Hindlimb muscle (tissue), 1 donor: ENCODE measurements around the gene PHC3. TPM values are rescaled to one million over a fixed set of nuclear protein-coding genes. Genes with fewer than 3 reads are reported as not detected.
"Not testable (repeated sequence)": the region's sequence is repeated elsewhere in the genome, so short reads cannot be mapped to it uniquely, and the experiment has no call there.

Source experiments
- DNase-seq: peaks from one replicate; pipeline ENCODE4 v3.0.0-alpha.2; 2013
- polyA plus RNA-seq: library from polyadenylated mRNA; unstranded; fragments of 120-200 nt; gene quantifications from one replicate; pipeline ENCODE4 v1.2.1, GENCODE V29; 2013; ENCODE audit not compliant: insufficient read length

The PHC3 gene, protein sequence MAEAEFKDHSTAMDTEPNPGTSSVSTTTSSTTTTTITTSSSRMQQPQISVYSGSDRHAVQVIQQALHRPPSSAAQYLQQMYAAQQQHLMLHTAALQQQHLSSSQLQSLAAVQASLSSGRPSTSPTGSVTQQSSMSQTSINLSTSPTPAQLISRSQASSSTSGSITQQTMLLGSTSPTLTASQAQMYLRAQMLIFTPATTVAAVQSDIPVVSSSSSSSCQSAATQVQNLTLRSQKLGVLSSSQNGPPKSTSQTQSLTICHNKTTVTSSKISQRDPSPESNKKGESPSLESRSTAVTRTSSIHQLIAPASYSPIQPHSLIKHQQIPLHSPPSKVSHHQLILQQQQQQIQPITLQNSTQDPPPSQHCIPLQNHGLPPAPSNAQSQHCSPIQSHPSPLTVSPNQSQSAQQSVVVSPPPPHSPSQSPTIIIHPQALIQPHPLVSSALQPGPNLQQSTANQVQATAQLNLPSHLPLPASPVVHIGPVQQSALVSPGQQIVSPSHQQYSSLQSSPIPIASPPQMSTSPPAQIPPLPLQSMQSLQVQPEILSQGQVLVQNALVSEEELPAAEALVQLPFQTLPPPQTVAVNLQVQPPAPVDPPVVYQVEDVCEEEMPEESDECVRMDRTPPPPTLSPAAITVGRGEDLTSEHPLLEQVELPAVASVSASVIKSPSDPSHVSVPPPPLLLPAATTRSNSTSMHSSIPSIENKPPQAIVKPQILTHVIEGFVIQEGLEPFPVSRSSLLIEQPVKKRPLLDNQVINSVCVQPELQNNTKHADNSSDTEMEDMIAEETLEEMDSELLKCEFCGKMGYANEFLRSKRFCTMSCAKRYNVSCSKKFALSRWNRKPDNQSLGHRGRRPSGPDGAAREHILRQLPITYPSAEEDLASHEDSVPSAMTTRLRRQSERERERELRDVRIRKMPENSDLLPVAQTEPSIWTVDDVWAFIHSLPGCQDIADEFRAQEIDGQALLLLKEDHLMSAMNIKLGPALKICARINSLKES
- 25.4 TPM for polyA plus RNA-seq

- peak; percentile 95 for DNase-seq
Observed at GRCh38 chr3:170180908-170181885, at the start of gene PHC3. TSS of gene PHC3 (minus strand) at chr3:170181733. CDS start at chr3:170181715, 18 bp downstream.

GRCh38 chr3:170228093-170228766 lies 46.7 kb upstream of the PHC3 start:
- DNase-seq = no peak

DNA sequence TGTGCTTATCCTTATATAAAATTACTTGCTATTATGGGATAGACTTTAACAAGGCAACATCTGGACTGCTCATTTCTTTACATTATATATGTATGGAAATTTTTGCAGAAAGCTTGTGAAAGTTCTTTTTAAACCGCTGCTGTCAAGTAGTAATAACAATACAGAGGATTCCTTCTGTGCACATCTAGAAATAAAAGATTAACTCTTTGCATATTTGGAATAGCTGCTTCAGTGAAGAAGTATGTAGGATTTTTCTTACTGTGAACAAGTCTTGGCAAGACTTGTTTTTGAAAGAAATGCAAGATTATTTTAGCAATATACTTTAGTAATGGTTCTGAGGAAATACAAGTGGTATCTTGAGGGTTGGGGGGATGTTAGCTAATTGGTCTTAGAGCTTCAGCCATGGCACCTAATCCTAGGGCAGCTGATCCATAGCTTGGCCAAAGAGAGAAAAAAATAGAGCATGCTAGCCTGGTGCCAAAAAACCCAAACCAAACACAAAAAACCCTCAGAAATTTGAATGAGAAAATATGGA lies 45.0 kb upstream of the PHC3 start:
- DNase-seq = no peak

DNA sequence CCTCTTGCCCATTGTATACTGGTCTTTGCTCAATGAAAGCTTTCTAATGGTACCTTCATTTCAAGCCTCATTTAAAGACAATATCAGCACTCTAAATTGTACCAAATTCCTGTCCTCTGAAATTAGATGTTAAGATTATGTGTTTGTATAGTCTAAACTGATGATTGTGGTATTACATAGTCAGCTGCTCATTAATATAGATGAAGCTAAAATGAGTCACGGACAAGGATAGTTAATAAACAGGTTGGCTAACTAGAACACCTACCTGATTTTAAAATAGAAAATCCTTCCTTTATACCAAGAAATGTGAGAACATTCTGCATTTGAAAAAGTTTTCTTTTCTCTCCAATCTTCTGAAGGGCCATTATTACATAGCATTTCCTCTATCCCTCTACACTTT lies 43.6 kb upstream of the PHC3 start:
- no peak for DNase-seq

DNA sequence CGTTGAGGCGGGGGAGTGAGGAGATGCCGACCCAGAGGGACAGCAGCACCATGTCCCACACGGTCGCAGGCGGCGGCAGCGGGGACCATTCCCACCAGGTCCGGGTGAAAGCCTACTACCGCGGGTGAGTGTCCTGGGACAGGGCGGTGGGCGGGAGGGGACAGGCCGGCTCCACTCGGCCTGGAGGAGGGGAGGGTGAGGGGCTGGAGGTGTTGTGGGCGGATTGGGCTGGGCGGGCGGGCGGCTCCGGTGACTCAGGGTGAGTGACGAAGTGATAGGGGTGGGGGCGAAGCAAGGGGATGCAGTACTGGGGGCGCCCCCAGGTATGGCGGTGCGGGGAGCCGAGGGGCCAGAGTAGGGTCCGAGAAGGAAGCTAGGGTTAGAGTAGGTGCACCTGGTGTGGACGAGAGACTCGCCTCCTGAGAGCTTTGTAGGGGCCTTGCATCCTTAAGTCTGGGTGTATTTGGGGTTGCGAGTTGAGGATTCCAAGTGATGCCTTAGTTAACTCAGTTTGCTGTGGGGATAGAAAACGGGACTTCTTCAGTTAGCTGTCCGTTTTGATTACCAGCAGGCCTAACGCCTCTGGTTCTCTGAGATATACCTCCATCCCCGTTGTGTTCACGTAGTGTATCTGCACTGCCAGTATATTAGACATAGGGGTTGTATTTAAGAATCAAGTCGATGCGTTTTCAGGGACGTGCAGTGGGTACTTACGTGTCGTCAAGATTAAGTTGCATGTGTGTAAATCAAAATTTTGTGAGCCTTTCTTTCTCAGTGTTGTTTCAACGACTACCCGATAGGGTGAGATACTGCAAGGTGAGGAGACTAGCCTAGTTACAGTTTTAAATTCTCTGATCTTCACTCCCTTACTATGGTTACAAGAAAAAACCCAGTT lies 41.4 kb upstream of the PHC3 start:
- DNase-seq = peak; percentile 19

DNA sequence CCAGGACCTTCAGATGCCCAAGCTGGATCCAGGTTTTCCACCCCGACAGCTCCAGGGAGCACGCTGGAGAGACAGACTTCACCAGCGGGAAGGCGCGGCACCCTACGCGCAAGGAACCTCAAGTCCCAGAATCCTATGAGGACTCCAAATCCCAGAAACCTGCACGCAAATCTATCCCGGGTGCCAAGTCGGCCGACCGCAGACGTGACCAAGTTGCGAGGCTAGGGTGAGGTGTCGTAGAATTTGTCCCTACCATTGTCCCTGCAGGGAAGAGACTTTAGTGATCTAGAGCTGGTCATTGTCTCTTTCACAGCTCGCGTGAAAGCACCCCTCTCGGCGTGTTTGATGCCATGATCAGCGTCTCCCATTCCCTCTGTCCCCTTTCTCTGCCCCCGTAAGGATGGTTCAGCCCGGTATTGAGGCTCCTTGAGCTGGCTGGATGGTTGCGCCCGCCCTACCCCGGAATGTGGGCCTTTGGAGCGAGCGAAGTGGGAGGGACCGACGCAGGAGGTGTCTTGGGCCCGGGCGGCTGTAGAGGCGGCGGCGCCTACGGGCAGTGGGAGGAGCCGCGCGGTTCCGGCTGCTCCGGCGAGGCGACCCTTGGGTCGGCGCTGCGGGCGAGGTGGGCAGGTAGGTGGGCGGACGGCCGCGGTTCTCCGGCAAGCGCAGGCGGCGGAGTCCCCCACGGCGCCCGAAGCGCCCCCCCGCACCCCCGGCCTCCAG lies 40.6 kb upstream of the PHC3 start, which contains the start of gene PRKCI:
Gene PRKCI (plus strand): TSS at position 501 of the 723 bp plus-strand sequence. CDS start 246 bp downstream, outside the sequence.
- DNase-seq = peak; percentile 93

GRCh38 chr3:170220871-170221270 lies 39.3 kb upstream of the PHC3 start:
- no peak for DNase-seq

DNA sequence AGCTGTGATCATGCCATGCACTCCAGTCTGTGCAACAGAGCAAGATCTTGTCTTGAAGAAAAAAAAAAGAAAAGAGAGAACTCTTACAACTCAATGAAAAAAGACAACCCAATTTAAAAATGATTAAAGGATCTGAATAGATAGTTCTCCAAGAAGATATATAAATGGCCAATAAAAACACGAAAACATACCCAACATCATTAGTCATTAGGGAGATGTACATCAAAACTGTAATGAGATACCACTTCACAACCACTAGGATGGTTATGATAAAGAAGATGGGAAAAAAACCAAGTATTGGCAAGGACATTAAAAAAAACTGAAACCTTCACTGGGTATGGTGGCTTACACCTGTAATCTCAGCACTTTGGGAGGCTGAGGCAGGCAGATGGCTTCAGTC lies 38.3 kb upstream of the PHC3 start:
- DNase-seq = no peak

DNA sequence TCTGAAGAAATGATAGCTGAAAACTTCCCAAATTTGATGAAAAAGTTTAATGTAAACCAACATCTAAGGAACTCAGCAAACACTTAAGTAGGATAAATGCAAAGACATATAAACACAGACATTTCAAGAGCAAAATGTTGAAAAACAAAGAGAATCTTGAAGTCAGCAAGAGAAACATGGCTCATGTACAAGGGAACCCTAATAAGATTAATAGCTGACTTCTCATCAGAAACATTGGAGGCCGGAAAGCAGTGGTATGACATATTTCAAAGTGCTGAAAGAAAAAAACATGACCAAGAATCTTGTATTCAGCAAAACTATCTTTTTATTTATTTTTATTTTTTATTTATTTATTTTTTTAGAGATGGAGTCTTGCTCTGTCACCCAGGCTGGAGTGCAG lies 30.1 kb upstream of the PHC3 start:
- no peak for DNase-seq

DNA sequence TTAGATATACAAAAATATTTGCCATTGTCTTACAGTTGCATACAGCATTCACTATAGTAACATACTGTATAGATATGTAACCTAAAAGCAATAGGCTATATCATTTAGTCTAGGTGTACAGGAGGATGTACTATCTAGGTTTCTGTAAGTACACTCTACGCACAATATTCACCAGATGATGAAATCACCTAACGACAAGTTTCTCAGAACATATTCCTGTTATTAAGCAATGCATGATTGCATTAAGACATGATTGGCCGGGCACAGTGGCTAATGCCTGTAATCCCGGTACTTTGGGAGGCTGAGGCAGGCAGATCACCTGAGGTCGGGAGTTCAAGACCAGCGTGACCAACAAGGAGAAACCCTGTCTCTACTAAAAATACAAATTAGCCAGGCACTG lies 26.2 kb upstream of the PHC3 start:
- no peak for DNase-seq

GRCh38 chr3:170206164-170206762 lies 24.7 kb upstream of the PHC3 start:
- DNase-seq = not testable (repeated sequence)

DNA sequence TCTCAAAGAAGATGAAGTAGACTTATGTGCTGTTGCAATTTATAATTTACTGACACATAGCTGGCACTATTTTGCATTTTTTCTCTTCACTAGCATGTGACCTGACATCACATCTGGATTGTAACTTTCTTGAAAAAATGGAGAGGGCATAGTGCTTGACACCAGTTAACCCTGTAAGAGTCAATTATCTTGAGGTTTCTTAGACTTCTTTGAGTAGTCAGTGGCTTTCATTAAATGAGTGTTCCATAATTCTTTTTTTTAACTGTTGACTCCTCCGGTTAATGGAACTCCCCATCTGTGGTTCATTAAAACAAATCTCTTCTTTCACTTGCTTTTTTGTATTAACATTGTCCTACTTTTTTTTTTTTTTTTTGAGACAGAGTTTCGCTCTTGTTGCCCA lies 23.8 kb upstream of the PHC3 start:
- DNase-seq = no peak

- DNase-seq = no peak
Observed at GRCh38 chr3:170204509-170204908, 23.0 kb upstream of the PHC3 start.

DNA sequence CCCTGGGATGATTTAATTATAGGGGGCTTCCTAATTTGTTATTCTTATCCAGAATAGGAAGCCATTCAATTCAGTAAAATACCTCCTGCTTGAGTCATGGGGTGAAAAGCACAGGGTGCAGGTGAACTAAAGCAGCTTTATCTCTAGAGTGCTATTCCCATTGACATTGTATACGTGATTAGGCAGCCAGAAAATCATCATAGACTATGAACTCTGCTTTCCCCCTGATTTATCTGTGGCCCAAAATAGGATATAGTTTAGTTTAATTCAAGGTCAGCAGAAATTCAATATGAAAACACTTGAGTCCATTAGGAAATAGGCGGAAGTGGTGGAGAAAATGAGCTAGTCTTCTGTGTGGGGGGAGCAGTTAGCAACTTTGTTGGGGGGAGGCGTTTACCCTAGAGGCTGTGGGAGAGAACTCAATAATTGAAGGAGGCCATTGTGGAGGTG lies 22.5 kb upstream of the PHC3 start:
- DNase-seq = no peak

DNA sequence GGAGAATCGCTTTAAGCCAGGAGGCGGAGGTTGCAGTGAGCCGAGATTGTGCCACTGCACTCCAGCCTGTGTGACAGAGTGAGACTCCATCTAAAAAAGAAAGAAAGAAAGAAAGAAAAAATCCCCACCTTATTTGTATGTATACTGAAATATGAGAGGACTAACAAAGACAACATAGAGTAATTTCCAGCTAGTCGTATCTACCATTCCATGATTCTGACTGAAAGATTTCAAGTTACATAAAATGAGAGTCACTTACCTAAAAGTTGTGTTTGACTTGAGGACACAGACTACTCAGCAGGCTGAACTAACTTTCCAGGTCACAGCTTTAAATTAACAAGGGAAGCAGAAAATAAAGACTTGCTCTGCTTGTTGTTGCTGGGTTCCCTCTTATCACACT lies 21.9 kb upstream of the PHC3 start:
- no peak for DNase-seq

DNA sequence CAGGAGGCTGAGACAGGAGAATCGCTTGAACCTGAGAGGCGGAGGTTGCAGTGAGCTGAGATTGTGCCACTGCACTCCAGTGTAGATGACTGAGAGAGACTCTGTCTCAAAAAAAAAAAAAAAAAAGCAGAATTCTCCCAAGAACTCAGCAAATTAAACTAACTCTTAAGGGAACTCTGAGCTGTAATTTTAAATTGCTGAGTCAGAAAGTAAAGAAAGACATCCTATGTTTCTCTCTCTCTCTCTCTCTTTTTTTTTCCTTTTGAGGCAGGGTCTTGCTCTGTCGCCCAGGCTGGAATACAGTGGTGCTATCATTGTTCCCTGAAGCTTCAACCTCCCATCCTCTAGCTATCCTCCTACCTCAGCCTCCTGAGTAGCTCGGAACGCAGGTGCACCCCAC lies 20.0 kb upstream of the PHC3 start:
- DNase-seq = no peak

GRCh38 chr3:170200987-170201386 lies 19.5 kb upstream of the PHC3 start:
- no peak for DNase-seq

GRCh38 chr3:170196833-170197232 lies 15.3 kb upstream of the PHC3 start:
- DNase-seq = no peak

DNA sequence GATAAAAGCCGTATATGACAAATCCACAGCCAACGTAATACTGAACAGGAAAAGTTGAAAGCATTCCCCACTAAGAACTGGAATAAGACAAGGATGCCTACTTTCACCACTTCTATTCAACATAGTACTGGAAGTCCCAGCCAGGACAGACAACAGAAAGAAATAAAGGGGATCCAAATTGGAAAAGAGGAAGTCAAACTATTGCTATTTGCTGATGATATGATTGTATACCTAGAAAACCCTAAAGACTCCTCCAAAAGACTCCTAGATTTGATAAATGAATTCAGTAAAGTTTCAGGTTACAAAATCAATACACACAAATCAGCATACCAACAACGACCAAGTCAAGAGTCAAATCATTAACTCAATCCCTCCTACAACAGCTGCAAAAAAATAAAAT lies 14.2 kb upstream of the PHC3 start:
- not testable (repeated sequence) for DNase-seq
